Activated naive CD8-positive, alpha-beta T cell treated with anti-CD3 and anti-CD28 coated beads for 36 hours (primary cell): ENCODE measurements around the gene IFFO2. TPM values are rescaled to one million over a fixed set of nuclear protein-coding genes. Genes with fewer than 3 reads are reported as not detected.

Source experiments
- DNase-seq: peaks from one replicate; pipeline ENCODE4 v3.0.0; 2021
- H3K27ac Mint-ChIP-seq: one replicate; pipeline ENCODE4 v1.8.0; 2022; ENCODE audit warnings: mild to moderate bottlenecking, moderate library complexity, mixed read lengths
- H3K27me3 Mint-ChIP-seq: one replicate; pipeline ENCODE4 v1.8.0; 2022; ENCODE audit warnings: mild to moderate bottlenecking, mixed read lengths
- H3K36me3 Mint-ChIP-seq: one replicate; pipeline ENCODE4 v1.8.0; 2021; ENCODE audit warnings: mild to moderate bottlenecking, mixed read lengths
- H3K4me1 Mint-ChIP-seq: one replicate; pipeline ENCODE4 v1.8.0; 2021; ENCODE audit warnings: mixed read lengths
- H3K4me3 Mint-ChIP-seq: one replicate; pipeline ENCODE4 v1.8.0; 2022; ENCODE audit warnings: mild to moderate bottlenecking, moderate library complexity, mixed read lengths
- H3K9me3 Mint-ChIP-seq: one replicate; pipeline ENCODE4 v1.8.0; 2022; ENCODE audit warnings: mixed read lengths
- total RNA-seq, 2 experiments: library from RNA; stranded (reverse); gene quantifications; one replicate each; pipeline ENCODE4 v1.2.3, GENCODE V29; 2021

IFFO2 gene
- total RNA-seq: 10 to 100 TPM; 21.4 to 21.7 TPM

- Mint-ChIP-seq H3K27me3 (peaks cover 5% of the 10 kb centered on the region), H3K9me3 (no peaks in the 10 kb centered on the region), H3K4me3 (peak within 1 kb of the TSS; percentile 86), H3K4me1 (peaks cover 49% of the 10 kb centered on the region), H3K36me3 (peaks cover 13% of the 10 kb centered on the region), H3K27ac (peak within 1 kb of the TSS; percentile 74)
- DNase-seq: peak; percentile 98
Measured at GRCh38 chr1:18956193-18957135, at the start of gene IFFO2. IFFO2 (minus strand) TSS chr1:18956676; CDS start chr1:18956332, 344 bp downstream.

GRCh38 chr1:19006000-19006399 lies 49.5 kb upstream of the IFFO2 start:
- Mint-ChIP-seq H3K4me1 (peaks cover 24% of the 10 kb centered on the region), H3K4me3 (no peak overlapping the region), H3K36me3 (peaks cover 5% of the 10 kb centered on the region), H3K27me3 (peaks cover 5% of the 10 kb centered on the region), H3K9me3 (peaks cover 10% of the 10 kb centered on the region), H3K27ac (no peak overlapping the region)
- no peak for DNase-seq

- Mint-ChIP-seq H3K4me1 (peaks cover 10% of the 10 kb centered on the region), H3K4me3 (no peak overlapping the region), H3K27ac (no peak overlapping the region), H3K36me3 (peaks cover 8% of the 10 kb centered on the region), H3K9me3 (peaks cover 21% of the 10 kb centered on the region), H3K27me3 (peaks cover 5% of the 10 kb centered on the region)
- DNase-seq: no peak
Measured at GRCh38 chr1:19003371-19004290, 47.2 kb upstream of the IFFO2 start.

- Mint-ChIP-seq H3K9me3 (peaks cover 21% of the 10 kb centered on the region), H3K4me3 (no peak overlapping the region), H3K36me3 (peaks cover 8% of the 10 kb centered on the region), H3K27me3 (no peaks in the 10 kb centered on the region), H3K4me1 (peaks cover 10% of the 10 kb centered on the region), H3K27ac (no peak overlapping the region)
- no peak for DNase-seq
Measured at GRCh38 chr1:19000065-19000464, 43.6 kb upstream of the IFFO2 start.

- Mint-ChIP-seq H3K9me3 (peaks cover 21% of the 10 kb centered on the region), H3K4me1 (peaks cover 10% of the 10 kb centered on the region), H3K36me3 (peaks cover 8% of the 10 kb centered on the region), H3K27ac (no peak overlapping the region), H3K4me3 (no peak overlapping the region), H3K27me3 (no peaks in the 10 kb centered on the region)
- DNase-seq: no peak
Measured at GRCh38 chr1:18999359-18999758, 42.9 kb upstream of the IFFO2 start.

GRCh38 chr1:18998016-18998724 lies 41.7 kb upstream of the IFFO2 start:
- DNase-seq: no peak
- no peak overlapping the region for H3K4me3 Mint-ChIP-seq
- H3K27ac Mint-ChIP-seq: no peak overlapping the region
- H3K4me1 Mint-ChIP-seq: peaks cover 7% of the 10 kb centered on the region
- H3K27me3 Mint-ChIP-seq: no peaks in the 10 kb centered on the region
- H3K36me3 Mint-ChIP-seq: peaks cover 8% of the 10 kb centered on the region
- peaks cover 21% of the 10 kb centered on the region for H3K9me3 Mint-ChIP-seq

GRCh38 chr1:18997508-18997907 lies 41.0 kb upstream of the IFFO2 start:
- Mint-ChIP-seq H3K9me3 (peaks cover 21% of the 10 kb centered on the region), H3K27me3 (no peaks in the 10 kb centered on the region), H3K36me3 (peaks cover 8% of the 10 kb centered on the region), H3K27ac (no peak overlapping the region), H3K4me3 (no peak overlapping the region), H3K4me1 (peaks cover 5% of the 10 kb centered on the region)
- DNase-seq: no peak

GRCh38 chr1:18996548-18997177 lies 40.2 kb upstream of the IFFO2 start:
- Mint-ChIP-seq H3K36me3 (peaks cover 8% of the 10 kb centered on the region), H3K27me3 (no peaks in the 10 kb centered on the region), H3K4me1 (peaks cover 5% of the 10 kb centered on the region), H3K27ac (no peak overlapping the region), H3K9me3 (peaks cover 18% of the 10 kb centered on the region), H3K4me3 (no peak overlapping the region)
- no peak for DNase-seq

GRCh38 chr1:18994381-18994780 lies 37.9 kb upstream of the IFFO2 start:
- Mint-ChIP-seq H3K4me3 (no peak overlapping the region), H3K27me3 (no peaks in the 10 kb centered on the region), H3K36me3 (no peaks in the 10 kb centered on the region), H3K9me3 (no peaks in the 10 kb centered on the region), H3K27ac (no peak overlapping the region), H3K4me1 (no peaks in the 10 kb centered on the region)
- DNase-seq: no peak

- Mint-ChIP-seq H3K4me1 (no peaks in the 10 kb centered on the region), H3K4me3 (no peak overlapping the region), H3K9me3 (no peaks in the 10 kb centered on the region), H3K27ac (no peak overlapping the region), H3K27me3 (no peaks in the 10 kb centered on the region), H3K36me3 (no peaks in the 10 kb centered on the region)
- no peak for DNase-seq
Measured at GRCh38 chr1:18992646-18993045, 36.2 kb upstream of the IFFO2 start.

GRCh38 chr1:18991585-18991984 lies 35.1 kb upstream of the IFFO2 start:
- Mint-ChIP-seq H3K9me3 (no peaks in the 10 kb centered on the region), H3K27ac (no peak overlapping the region), H3K27me3 (no peaks in the 10 kb centered on the region)

GRCh38 chr1:18989896-18990295 lies 33.4 kb upstream of the IFFO2 start:
- H3K36me3 Mint-ChIP-seq: no peaks in the 10 kb centered on the region
- no peak for DNase-seq
- H3K4me3 Mint-ChIP-seq: no peak overlapping the region
- no peaks in the 10 kb centered on the region for H3K9me3 Mint-ChIP-seq
- H3K4me1 Mint-ChIP-seq: no peaks in the 10 kb centered on the region
- no peaks in the 10 kb centered on the region for H3K27me3 Mint-ChIP-seq
- H3K27ac Mint-ChIP-seq: no peak overlapping the region

More at GRCh38 chr1:18991585-18991984, 35.1 kb upstream of the IFFO2 start:
- DNase-seq: no peak
- no peak overlapping the region for H3K4me3 Mint-ChIP-seq
- no peaks in the 10 kb centered on the region for H3K4me1 Mint-ChIP-seq
- no peaks in the 10 kb centered on the region for H3K36me3 Mint-ChIP-seq

- no peak for DNase-seq
- no peak overlapping the region for H3K27ac Mint-ChIP-seq
- H3K36me3 Mint-ChIP-seq: no peaks in the 10 kb centered on the region
- no peak overlapping the region for H3K4me3 Mint-ChIP-seq
- no peaks in the 10 kb centered on the region for H3K4me1 Mint-ChIP-seq
- no peaks in the 10 kb centered on the region for H3K27me3 Mint-ChIP-seq
- no peaks in the 10 kb centered on the region for H3K9me3 Mint-ChIP-seq
Measured at GRCh38 chr1:18989176-18989799, 32.8 kb upstream of the IFFO2 start.

GRCh38 chr1:18981242-18981641 lies 24.8 kb upstream of the IFFO2 start:
- H3K4me1 Mint-ChIP-seq: no peaks in the 10 kb centered on the region
- no peak for DNase-seq
- no peak overlapping the region for H3K27ac Mint-ChIP-seq
- H3K9me3 Mint-ChIP-seq: peaks cover 14% of the 10 kb centered on the region
- no peak overlapping the region for H3K4me3 Mint-ChIP-seq
- H3K27me3 Mint-ChIP-seq: peaks cover 24% of the 10 kb centered on the region
- H3K36me3 Mint-ChIP-seq: peaks cover 6% of the 10 kb centered on the region
